IPS-18c (cell line): Measurements from ENCODE around the gene OSBPL1A.

ENCODE experiments used
- H3K4me3 ChIP-seq: 2 replicates; pipeline ENCODE4 v1.7.0; 2013; ENCODE audit warnings: low read depth, mild to moderate bottlenecking, low read length, moderate library complexity; ENCODE audit not compliant: insufficient read depth
- H3K9me3 ChIP-seq: one replicate; pipeline ENCODE4 v1.6.1; 2013; ENCODE audit warnings: mild to moderate bottlenecking, low read length, moderate library complexity; ENCODE audit not compliant: control insufficient read depth, insufficient read depth

The OSBPL1A gene

DNA sequence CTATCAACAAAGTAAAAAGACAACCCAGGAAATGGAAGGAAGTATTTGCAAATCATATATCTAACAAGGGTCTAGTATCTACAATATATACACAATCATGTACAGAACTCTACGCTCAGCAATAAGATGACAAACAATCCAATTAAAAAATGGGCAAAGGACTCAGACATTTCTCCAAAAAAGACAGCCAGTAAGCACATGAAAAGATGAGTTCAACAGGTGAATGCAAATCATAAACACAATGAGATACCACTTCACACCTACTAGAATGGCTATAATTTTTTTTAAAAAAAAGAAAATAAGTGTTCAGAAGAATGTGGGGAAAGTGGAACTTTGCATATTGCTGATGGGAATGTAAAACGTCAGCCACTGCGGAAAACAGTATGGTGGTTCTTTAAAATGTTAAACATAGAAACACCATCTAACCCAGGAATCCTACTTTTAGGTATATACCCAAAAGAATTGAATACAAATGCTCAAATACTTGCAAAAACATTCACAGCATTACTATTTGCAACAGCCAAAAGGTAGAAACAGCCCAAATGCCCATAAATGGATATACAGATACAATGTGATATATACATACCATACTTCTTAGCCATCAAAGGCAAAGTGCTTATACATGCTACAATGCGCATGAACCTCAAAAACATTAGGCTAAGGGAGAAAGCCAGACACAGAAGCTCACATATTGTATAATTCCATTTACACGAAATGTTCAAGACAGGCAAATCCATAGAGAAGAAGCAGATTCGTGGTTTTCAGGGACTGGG, 137.6 kb downstream of the OSBPL1A start:
- Histone ChIP-seq H3K4me3 (no peak overlapping the region), H3K9me3 (no peaks in the 10 kb centered on the region)

DNA sequence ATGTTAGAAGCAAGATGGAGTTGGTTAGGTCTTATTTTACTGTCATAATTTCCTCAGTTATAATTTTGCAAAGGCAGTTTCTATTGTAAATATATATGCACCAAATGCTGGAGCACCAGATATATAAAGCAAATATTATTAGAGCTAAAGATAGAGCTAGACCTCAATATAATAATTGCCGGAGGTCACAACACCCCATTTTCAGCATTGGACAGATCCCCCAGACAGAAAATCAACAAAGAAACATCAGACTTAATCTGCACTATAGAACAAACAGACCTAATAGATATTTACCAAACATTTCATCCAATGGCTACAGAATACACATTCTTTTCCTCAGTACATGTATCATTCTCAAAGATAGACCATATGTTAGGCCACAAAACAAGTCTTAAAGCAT, 143.6 kb downstream of the OSBPL1A start:
- Histone ChIP-seq H3K4me3 (no peak overlapping the region), H3K9me3 (no peaks in the 10 kb centered on the region)

DNA sequence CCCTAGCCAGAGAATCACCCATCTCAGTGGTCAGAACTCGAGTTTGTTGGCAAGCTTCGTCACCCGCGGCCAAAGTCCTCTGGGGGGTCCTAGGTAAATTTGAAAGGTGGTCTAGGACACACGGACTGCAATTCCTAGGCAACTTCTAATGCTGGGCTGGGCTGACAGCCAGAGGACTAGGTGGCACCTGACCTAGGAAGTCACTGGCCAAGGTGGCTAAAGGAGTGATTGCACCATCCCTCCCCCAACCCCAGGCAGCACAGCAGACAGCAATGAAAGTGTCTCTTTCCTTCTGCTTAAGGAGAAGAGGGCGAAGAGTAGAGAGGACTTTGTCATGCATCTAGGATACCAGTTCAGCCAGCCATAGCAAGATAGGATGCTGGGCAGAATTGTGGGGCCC, 147.9 kb downstream of the OSBPL1A start:
- no peak overlapping the region for H3K4me3 ChIP-seq

DNA sequence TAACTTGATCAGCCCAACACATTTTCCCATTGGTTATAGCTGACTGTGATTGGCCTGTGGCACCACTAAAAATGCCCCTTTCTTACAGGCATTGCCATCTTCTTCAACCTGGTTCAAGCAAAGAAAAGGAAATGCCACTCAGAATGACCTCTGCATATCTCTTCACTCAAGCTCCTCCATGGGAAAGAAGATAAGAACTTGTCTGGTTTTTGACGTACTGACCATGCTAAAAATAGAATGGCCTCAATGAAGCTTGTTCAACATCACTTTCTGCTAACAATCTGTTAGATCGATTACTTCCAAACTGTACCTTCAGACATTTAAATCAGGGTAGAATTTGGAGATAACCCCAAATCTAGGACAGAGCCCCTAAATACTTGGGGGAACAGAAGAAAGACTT, 149.3 kb downstream of the OSBPL1A start:
- Histone ChIP-seq H3K9me3 (no peaks in the 10 kb centered on the region), H3K4me3 (no peak overlapping the region)

More for the DNA sequence above, 147.9 kb downstream of the OSBPL1A start:
- no peaks in the 10 kb centered on the region for H3K9me3 ChIP-seq

DNA sequence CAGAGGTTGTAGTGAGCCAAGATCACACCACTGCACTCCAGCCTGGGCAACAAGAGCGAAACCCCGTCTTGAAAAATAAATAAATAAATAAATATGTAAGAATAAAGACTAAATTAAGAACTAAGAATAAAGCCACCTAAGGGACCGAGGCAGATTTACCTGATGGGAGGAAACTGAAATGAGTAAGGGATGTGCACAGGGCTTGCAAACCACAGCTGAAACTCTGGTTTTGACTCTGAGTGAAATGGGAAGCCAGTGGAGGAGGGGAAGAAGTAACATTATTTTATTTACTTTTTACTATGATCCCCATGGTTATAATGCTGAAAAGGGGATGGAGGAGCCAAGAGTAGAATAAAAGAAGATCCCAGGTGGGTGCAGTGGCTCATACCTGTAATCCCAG, 151.5 kb downstream of the OSBPL1A start:
- no peaks in the 10 kb centered on the region for H3K9me3 ChIP-seq
- no peak overlapping the region for H3K4me3 ChIP-seq

DNA sequence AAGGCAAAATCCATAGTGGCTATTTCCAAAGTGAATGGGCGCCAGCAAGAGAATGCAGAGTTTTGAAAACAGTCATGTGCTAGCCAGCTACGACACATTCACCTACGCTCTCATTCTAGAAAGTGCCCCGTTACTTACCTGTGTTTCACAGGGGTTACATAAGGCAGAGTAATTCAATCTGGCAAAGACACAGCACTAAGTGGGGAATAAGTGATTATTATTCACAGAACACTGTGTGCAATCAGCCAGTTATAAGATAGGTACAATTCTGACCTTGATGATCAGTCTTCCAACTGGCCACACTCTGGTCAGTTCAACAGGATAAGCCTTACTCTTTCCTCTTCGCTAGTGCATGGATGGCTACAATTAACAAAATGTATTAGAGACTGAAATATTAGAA, 152.9 kb downstream of the OSBPL1A start:
- Histone ChIP-seq H3K9me3 (no peaks in the 10 kb centered on the region), H3K4me3 (no peak overlapping the region)

DNA sequence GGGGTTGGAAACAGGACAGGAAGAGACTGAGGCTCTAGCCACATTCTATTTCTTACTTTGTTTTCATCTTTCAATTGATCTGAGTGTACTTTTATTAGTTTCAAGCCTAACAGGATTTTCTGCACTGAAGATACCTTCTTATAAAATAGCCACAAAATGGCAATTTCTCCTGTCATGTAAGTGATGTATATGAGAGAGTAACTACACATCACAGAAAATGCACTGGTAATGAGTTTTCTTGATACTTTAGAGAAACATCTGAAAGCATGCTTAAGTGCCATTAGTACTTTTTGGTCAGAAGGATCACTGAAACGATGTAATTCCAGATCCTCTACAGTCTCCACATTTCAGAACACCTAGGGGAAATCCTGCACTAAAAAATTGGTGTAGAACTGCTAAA, 153.9 kb downstream of the OSBPL1A start:
- no peaks in the 10 kb centered on the region for H3K9me3 ChIP-seq
- H3K4me3 ChIP-seq = no peak overlapping the region

DNA sequence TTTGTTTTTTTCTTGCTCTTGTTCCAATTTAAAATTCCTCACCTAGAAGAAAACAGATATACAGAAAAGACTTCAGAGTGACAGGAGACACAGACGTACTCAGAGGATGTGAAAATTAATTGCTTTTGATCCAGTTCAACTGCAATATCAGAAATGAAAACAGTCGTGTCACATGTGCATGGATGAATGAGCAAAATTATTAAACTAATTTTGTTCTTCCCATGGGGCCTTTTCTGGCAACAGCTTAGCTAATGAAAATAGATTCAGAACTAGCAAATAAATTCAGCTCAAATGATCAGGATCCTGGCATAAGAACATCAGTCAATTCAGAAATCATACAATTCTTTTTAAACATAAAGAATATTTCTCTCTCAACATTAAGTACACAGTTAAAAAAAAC, 158.3 kb downstream of the OSBPL1A start:
- H3K9me3 ChIP-seq = no peaks in the 10 kb centered on the region
- no peak overlapping the region for H3K4me3 ChIP-seq

DNA sequence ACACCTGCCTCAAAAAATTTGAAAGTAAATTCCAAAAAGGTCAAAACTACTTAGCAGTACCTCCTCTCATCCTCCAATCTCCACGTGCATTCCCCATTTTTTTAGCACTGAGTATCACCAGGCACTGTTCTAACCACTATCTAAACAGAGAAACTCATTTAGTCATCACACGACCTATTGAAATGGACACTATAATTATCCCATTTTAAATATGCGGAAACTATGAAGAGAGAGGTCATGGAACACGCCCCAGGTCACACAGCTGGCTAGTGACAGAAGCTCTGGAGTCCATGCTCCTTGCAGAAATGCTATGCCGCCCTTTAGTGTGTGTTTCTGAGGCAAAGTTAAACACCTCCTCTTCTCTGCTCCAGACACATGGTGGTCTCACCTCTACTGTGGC, 159.2 kb downstream of the OSBPL1A start:
- H3K4me3 ChIP-seq = no peak overlapping the region
- no peaks in the 10 kb centered on the region for H3K9me3 ChIP-seq

DNA sequence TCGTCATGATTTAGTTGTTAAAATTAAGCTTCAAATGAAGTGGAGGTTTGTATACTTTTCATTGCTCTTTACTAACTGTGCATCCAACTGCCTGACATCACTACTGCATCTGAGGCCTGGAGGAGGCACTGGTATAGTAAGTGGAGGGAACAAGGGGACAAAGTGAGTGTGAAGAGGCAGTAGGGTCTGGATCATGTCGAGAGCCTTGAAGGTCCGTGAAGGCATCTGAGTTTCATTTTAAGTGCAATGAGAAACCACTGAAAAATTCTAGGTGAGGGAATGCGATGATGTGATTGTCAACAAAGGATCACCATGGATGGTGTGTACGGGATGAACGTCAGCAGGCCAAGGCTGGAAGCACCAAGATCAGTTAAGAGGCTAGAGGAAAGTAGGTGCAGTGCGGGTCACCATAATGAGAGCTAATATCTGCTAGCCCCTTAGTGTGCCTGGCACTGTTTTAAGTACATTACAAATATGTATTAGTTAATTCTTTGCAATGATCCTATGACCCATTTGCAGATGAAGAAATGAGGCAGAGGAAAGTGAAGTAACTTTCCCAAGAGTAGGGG, 162.7 kb downstream of the OSBPL1A start:
- H3K4me3 ChIP-seq = no peak overlapping the region

DNA sequence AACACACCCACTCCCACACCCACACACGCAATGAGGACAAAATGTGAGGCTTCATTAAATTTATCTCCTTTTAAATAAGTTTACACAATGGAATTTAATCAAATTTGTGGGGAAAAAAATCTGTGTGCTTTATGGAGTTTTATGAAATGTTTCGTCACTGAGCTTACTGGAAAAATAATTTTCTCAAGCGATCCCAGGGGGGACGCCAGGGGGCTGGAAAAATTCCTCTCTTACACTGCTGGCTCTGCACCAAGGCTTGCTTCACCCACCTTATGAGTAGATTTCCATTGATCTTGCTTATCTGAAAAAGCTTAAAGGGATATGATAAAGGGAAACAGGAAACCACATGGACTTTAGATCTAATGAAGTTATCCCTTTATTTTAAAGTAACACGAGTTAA, 163.3 kb downstream of the OSBPL1A start:
- H3K9me3 ChIP-seq = no peaks in the 10 kb centered on the region
- H3K4me3 ChIP-seq = no peak overlapping the region

More for the DNA sequence above, 162.7 kb downstream of the OSBPL1A start:
- no peaks in the 10 kb centered on the region for H3K9me3 ChIP-seq

DNA sequence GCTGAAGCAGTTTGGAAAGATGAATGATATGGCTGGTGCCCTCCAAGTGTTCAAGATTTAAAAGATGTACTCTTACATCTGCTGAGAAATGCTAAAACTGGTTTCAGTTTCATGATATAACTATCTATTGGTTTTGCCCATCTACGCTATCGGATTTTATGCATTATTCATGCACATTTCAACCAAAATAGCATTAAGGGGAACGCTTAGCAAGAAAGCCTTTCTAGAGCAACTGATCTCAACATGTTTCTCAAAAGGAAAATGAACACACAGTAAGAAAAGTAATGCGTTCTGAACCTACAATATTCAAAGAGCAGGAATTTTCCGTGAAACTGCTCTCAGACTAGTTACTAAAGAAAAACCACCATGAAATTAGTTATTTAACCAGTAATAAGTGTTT, 164.8 kb downstream of the OSBPL1A start:
- H3K9me3 ChIP-seq = no peaks in the 10 kb centered on the region
- no peak overlapping the region for H3K4me3 ChIP-seq

DNA sequence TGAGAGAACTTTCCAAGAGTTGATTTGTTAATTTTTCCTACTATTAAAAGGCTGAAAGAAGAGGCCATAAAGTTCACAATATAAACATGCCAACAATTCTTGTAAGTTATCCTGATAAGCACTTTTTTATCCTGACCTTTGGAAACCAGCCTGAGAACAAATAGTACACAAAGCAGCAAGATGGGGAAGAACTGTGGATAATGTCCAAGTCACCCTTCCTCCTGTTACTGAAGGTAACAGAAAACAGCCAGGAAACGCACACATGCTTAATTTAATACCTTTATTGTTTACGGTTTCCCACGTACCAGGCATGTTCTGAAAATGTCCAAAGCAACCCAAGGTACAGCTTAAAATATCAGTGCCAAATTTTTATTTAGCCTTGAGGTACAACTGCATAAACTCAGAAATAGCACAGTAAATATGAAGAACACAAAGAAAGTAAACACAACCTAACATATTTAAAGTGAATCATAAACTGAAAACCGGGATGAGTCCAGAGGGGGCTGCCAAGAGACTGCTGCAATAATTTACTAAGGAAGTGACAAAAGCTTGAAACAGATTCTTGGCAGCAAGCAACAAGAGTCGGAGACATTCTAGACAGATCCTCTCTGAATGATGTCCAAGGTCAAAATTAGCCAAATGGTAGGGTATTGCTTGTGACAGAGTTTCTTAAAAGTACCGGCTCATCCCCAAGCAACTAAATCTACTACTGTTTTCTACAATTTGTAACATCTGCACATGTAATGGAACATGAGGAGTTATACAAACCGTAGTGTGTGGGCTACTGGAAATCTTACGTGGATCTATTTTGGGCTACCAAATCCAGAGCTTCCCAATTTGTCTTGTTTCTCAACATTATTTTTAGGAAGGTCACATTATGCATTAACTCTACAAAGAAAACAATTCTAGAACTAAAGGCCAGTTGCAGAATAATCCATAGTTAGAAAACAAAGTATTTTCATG, 165.6 kb downstream of the OSBPL1A start:
- no peaks in the 10 kb centered on the region for H3K9me3 ChIP-seq
- H3K4me3 ChIP-seq = no peak overlapping the region

DNA sequence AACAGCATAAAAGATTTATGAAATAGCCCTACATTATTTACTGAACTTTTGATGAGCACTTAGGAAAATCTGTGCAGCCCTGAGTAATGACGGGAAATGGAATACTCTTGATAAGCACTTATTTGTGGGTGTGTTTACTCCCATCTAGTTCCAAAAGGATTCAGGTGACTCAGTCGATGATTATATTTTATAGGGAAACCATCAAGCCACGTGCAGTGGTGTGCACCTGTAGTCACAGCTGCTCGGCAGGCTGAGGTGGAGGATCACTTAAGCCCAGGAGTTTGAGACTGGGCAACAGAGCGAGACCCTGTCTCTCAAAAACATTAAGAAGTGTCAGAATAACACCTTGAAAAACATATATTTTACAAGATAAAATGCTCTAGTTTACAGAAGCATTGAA, 166.9 kb downstream of the OSBPL1A start:
- no peak overlapping the region for H3K4me3 ChIP-seq
- no peaks in the 10 kb centered on the region for H3K9me3 ChIP-seq

DNA sequence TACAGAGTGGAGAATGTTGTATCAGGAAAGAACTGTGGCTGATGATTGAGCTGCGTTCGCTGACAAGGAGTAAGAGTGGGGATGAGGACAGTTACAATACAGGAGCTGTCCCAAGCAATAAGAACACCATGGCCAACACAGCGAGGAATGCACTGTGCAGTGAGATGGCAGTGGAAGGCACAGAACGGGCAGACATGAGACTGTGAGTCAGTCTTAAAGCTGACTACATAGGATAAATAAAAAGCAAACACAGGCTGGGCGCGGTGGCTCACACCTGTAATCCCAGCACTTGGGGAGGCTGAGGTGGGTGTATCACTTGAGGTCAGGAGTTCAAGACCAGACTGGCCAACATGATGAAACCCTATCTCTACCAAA, 169.0 kb downstream of the OSBPL1A start:
- H3K4me3 ChIP-seq = no peak overlapping the region
- H3K9me3 ChIP-seq = no peaks in the 10 kb centered on the region

DNA sequence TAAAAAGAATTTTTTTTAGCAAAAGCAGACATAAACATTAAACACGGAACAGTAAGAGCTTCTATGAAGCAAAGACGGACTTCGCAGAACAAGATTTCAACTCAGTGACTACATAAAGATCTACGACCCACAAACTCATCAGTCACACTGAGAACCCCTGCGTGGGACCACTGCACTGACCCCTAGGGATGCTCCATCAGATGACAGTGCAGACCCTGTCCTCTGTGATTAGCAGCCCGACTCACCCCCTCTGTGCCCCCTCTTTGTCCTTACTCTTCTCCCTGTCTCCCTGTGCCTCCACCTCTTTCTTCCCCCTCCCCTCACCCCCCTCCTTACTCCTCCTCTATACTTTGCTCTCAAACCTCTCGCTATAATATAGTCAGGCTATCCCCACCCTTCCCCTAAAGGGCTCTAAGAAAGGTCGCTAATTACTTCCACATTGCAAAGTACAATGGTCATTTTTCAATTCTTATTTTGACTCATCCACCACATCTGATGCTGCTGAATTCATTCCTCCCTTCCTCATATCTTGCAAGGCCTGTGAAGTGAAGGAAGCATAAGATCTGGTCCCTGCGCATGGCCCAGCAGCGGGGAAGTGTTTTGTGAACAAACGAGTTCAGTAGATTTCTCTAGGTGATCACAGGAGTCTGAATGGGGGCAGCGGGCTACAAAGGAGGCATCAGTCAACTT, 169.5 kb downstream of the OSBPL1A start:
- Histone ChIP-seq H3K9me3 (no peaks in the 10 kb centered on the region), H3K4me3 (no peak overlapping the region)

DNA sequence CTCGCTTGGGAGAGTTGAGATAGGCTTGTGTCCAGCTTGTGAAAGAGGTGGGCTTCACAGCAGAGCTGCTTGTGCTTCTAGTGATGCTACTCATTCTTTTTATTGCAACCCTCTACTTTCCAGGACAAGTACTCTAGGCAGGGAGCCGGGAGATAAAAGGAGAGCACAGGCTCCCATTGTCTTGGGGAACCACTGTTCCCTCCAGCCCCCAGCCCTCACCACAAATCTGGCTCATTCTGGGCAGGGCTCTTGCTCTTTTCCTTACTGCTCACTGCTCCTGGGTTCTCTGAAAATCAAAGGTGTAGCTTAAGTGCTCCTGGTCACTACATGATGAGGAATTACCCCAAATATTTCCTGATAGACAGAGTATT, 177.3 kb downstream of the OSBPL1A start:
- H3K9me3 ChIP-seq = no peaks in the 10 kb centered on the region
- H3K4me3 ChIP-seq = no peak overlapping the region
